ENCODE results near the gene CHST3. TPM values are rescaled to one million over a fixed set of nuclear protein-coding genes. Genes with fewer than 3 reads are reported as not detected.

CHST3 gene
- total and polyA plus RNA-seq, 9 of the 15 experiments (the other 6 are each of a cell fraction or from before 2014, with no cell fraction given) = 0.01 to 1.3 (median 0.15) TPM

- intact Hi-C loops (cut with micrococcal nuclease) (no loop called here), in situ Hi-C loops (cut with MboI) (no loop called here)
- ChIA-PET POLR2A (interaction anchor here (1.3 kb wide), 1 partner anchor 9 kb away, joined by 5 read pairs; no protein-coding TSS in a partner anchor), CTCF (ENCODE audit: low intra/inter-chr PET ratio) (no interaction called here)
- Histone ChIP-seq H3K36me3 (ENCODE audit: control insufficient read depth, insufficient read depth, low read length) (no peaks in the 10 kb centered on the region), H3K9me1 (ENCODE audit: control insufficient read depth, insufficient read depth, low read length) (no peaks in the 10 kb centered on the region), H3K27me3 (ENCODE audit: control insufficient read depth in 2 of 2, insufficient read depth in 2 of 2, low read length in 2 of 2) (peaks cover 46 to 57% of the 10 kb centered on the region in 2 experiments), H4K20me1 (replicated peaks; ENCODE audit: control insufficient read depth, insufficient read depth, low read length) (no peaks in the 10 kb centered on the region), H3K4me1 (replicated peaks in 1 of 2; ENCODE audit: control insufficient read depth in 2 of 2, insufficient read depth in 2 of 2, low read length in 2 of 2) (no peaks in the 10 kb centered on the region), H3K4me3 (no peak overlapping the region), H3K79me2 (ENCODE audit: control insufficient read depth, insufficient read depth, low read length) (no peaks in the 10 kb centered on the region), H2AFZ (ENCODE audit: low read depth, low read length) (no peak overlapping the region), H3K9ac (ENCODE audit: insufficient read depth in 1 of 2, low read depth in 2 of 2, low read length in 2 of 2) (no peak overlapping the region), H3K27ac (ENCODE audit: extremely low read depth, low read depth, low read length) (no peak overlapping the region), H3K9me3 (replicated peaks; ENCODE audit: control insufficient read depth, insufficient read depth, low read depth, low read length) (peaks cover 4% of the 10 kb centered on the region; the same call in 1 of the 2 replicates), H3K4me2 (ENCODE audit: insufficient read depth, low read length) (no peak overlapping the region)
- FAIRE-seq (no peak), DNase-seq (ENCODE audit: extremely low read depth in 1 of 4, low spot score in 3 of 4) (no peak), ATAC-seq (no peak)
- 1% methylated on average over 6 of the region's 6 CpGs for WGBS (ENCODE audit: insufficient coverage, low coverage, missing lambda C conversion rate)
- BruUV-seq (replicated peaks) = no TSS peak
- TF ChIP-seq ZNF217 (CRISPR knock-in tag; IDR thresholded peaks at IDR 0.05) (no peak), PTBP1 (IDR thresholded peaks at IDR 0.05; ENCODE audit: low read depth, low read length) (no peak), ZZZ3 (IDR thresholded peaks at IDR 0.05) (no peak), ZNF212 (CRISPR knock-in tag; IDR thresholded peaks at IDR 0.05) (no peak), ZNF507 (tag; conservative IDR thresholded peaks at IDR 0.05) (peak; percentile 36), ARID1B (IDR thresholded peaks at IDR 0.05) (no peak), CEBPG (CRISPR knock-in tag; IDR thresholded peaks at IDR 0.05) (peak; percentile 49; the same call in 1 of the 2 replicates), CEBPG (tag; conservative IDR thresholded peaks at IDR 0.05 in 1 of 2, IDR thresholded peaks at IDR 0.05 in 1 of 2) (no peak)
Observed at GRCh38 chr10:71989661-71990454, 25.7 kb downstream of the CHST3 start.

Data from K562 (cell line).